ENCODE data around the gene LCN9.

LCN9 gene

GRCh38 chr9:135673941-135674340 is 10.8 kb downstream of the LCN9 start:
- no peak for DNase-seq

DNA sequence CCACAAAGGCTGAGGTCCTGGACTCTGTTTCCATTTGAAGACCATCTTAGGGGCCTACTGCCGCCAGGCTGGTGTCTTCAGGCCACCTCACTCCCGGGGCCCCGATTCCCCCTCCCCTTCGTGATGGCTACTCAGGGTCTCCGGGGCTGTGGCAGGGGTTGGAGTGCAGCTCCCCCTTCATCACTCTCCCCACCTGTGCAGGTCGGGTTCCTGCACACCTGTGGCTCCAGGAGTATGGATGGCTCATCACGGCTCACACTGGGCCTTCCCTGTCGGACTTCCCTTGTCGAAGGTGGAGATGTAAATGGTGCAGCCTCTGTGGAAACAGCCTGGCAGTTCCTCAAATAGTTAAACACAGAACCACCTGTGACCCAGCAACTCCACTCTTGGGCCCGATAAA is 11.9 kb downstream of the LCN9 start:
- no peak for DNase-seq

DNA sequence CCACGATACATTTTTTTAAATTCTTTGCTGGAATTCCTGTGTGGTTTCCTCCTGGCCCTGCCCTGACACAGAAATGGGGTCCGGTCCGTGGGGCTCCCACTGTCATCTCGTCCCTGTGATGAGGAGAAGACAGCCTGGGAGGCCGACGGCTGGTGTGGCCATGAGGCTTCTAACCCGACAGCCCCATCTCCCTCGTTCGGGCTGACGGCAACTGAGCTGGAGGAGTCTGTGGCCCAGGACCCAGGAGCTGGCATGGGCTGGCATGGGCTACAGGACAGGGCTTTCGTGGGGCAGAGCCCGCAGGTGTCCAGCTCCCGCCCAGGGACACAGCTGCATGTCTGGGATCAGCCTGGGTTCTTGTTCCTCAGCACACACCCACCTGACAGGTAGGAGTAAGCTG is 13.8 kb downstream of the LCN9 start:
- DNase-seq: no peak

DNA sequence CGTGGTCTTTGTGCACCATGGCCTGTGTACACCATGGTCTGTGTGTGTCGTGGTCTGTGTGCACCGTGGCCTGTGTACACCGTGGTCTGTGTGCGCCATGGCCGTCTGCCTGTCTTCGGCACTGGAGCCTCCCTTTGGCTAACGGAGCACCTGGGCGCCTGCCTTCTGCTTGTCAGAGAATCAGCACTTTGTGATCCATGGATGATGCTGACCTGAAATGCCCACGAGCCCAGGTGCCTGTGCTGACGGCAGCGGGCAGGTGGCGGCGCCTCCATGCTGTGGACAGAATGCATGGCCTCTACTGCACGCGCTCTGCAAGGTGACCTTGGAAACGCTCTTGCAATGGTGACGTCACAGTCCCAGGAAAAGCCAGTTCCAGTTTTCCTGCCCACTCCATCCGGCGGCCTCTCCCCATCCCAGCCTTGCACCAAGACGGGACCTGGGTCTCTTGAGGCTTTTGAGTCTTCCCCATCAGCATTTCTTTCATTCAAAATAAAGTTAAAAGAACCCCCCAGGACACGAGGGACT is 14.6 kb downstream of the LCN9 start:
- no peak for DNase-seq

GRCh38 chr9:135678236-135679017 is 15.3 kb downstream of the LCN9 start:
- DNase-seq: no peak

DNA sequence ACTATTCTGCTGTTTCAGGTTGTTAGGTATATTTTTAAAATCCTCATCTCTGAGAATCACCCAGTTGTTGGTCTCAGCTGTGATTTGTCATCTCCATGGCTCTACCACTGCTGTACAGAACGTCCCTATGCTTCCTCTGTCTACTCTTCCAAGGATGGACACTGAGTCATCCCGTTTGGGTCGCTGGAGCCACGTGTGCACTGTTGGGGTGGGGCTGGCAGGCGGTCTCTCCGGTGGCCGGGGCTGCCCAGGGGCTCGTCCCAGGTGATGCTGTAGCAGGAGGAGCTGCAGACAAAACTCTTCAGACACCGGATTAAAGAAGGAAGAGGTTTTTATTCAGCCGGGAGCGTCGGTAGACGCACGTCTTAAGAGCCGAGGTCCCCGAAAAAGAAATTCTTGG is 16.9 kb downstream of the LCN9 start:
- DNase-seq: no peak

- no peak for DNase-seq
Measured at GRCh38 chr9:135681161-135681560, 18.1 kb downstream of the LCN9 start.

DNA sequence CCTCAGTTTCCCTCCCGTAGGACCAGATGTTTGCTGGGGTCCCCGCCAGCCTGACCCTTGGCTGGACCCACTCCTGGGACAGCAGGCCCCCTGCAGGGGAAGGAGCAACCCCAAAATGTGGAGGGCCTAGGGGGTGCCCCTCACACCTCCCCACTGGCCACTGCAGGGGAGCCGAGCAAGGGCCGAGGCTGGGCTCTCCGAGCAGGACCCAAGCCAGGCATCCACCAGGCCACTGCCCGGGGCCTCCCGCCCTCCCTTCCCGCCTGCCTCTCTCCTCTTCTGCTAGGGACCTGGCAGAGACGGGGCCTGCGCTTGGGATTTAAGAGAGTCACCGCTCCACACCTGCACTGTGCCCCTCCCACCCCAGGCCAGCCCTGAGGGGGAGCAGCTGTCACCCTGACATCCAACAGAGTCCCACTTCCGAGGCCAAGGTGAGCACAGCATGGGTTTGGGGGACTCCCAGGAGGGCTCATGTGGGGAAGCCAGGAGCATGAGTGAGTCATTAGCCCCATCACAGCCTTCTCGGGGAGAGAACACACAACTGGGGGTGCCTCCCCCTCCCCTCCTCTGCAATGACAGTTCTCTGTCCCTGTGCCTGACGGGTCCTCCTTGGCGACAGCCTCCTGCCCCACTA is 20.4 kb downstream of the LCN9 start:
- no peak for DNase-seq

DNA sequence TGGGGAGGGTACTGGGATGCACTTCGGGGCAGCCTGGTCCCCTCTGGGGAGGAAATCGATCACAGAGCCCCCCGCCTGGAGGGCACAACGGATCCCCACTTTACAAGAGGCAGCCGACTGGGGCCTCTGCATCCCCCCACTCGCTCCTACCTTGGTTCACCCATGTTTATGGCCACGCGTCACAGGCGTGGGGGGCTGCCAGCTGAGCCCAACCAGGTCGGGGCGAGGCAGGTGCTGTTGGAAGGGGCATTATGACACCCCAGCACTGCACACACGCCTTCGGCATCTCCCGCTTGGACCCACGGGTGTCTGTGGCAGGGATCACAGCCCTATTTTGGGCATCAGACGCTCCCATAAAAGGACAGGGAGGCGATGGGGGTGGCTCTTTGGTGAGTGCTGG is 21.6 kb downstream of the LCN9 start:
- DNase-seq: no peak

DNA sequence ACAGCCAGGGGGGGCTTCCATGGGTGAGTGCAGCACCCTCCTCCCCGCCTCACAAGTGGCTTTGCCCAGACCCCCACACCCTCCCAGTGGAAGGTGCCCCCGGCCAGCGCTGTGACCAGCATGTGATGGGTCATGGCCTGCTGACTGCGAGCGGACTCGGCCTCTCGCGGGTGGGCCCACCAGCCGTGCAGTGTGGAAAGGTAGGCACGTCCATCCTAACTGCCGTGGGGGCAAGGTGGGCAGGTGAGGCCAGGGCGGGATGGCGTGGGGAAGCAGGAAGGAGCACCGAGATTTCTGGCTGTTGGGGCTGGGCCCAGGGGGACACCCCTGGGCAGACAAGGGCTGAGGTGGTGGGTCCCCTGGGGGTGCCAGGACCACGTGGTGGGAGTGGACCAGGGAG is 24.1 kb downstream of the LCN9 start:
- DNase-seq: no peak

GRCh38 chr9:135689011-135689410 is 25.9 kb downstream of the LCN9 start:
- DNase-seq: no peak

DNA sequence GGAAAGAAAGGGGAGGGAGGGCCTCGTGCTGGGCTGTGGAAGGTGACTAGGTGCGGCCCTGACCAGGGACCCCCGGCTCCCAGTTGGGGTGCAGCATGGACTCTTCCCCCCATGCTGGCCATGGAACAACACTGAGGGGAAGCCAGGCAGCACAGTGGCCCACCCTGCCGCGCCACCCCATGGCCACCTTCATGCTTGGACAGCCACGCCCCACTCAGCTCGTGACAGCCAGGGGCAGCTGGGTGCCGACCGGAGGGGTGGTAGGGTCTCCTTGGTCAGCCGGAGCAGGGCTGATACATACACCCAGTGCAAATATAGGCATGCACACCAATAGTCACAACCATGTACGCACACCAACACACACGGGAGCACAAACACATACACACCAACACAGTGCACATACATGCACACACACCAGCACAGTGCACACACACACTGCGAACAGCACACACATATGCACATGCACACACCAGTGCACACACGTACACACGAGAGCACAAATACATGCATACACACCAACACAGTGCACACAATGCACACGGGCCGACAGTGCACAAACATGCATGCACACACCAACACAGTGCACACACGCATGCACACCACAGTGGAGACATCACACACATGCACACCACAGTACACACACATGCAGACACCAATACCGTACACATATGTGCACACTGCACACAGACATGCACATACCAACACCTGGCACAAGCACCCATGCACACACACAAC is 27.9 kb downstream of the LCN9 start:
- DNase-seq: no peak

- peak in 1 of 2 experiments; percentile 13 for DNase-seq
Measured at GRCh38 chr9:135692410-135692809, 29.3 kb downstream of the LCN9 start.

DNA sequence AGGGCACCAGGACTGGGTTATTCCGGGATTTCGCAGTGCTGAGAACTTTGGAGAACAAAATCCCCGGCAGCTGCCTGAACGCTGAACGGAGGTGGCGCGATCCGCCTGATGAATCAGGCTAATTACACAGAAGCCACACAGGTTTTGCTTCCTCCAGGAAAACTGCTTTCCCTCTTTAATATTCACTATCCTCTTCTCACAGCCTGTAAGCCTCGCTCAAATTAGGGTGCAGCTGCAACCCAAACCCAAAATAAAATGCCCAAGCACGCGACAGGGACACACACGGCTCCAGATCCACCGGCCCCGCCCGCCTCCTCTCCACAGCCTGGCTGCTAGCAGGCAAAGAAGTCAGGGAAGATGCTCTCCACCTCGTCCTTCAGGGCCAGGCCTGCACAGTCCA is 30.2 kb downstream of the LCN9 start:
- no peak for DNase-seq

DNA sequence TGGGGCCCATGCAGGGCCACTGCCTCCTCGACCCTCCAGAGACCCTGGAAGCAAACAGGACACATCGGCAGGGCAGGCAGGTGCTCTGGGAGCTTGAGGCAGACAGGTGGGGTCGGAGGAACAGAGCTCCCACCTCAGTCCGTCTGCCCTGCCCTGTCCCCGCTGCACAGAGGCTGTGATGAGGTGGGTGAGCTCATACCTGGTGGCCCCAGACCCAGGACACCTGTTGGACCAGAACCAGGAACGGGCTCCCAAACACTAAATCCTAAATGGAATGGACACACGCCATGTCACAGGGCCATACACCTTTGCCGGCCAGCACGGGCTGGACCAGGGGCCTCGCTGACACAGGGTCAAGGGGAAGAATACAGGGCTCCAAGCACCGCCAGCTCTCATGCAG is 30.7 kb downstream of the LCN9 start:
- DNase-seq: no peak

DNA sequence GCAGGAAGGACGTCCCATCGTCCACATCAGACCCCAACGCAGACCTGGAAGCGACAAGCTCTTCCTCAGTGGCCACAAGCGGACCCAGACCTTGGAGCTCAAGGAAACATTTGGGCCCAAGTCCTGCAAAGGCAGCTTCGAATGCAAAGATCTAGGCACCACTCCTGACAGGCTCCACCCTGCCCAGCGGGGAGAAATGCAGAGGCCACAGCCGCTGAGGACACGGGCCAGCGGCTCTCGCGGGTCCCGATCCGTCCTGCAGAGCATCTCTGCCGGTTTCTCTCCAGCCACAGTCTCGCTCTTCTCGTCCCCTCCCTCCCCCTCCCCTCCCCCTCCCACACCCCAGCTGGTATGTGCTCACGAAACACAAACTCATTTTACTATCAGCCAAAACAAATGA is 31.3 kb downstream of the LCN9 start:
- DNase-seq: no peak

DNA sequence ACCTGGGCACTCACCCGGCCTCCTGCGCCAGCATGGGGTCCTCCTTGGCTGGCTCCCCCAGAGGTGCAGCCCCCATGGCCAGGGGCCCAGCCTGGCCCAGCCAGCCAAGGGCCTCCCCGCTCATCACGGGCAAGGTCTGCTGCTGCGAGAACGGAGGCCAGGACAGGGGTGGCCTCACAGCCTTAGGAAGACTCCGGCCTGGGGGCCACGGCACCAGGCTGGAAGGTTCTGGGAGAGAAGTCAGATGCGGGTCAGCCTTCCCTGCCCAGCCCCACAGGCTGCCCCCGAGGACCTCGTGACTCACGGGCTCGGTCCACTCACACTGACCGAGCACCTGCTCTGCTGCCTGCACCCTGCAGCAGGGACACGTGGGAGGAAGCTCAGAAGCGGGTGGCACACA is 31.9 kb downstream of the LCN9 start:
- DNase-seq: no peak

DNA sequence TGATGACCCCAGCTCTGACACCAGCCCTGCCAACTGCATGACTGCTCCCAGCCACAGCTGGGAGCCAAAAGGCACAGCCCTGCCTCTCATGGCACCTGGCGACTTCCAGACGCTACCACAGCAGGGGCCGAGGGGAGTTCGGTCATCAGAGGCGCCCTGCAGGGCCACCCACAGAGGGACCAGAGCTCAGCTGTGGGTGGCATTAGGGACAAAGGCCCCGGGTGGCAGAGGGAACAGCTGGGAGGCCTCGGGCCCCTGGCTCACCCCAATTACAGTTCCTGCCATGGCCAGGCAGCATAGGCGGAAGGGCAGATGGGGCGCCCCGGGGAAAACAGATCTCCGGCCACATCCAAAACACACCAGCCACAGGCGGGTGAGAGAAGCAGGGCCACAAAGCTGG is 32.5 kb downstream of the LCN9 start:
- no peak for DNase-seq

- no peak for DNase-seq
Measured at GRCh38 chr9:135696446-135696845, 33.3 kb downstream of the LCN9 start.

- DNase-seq: no peak
Measured at GRCh38 chr9:135697226-135697625, 34.1 kb downstream of the LCN9 start.

DNA sequence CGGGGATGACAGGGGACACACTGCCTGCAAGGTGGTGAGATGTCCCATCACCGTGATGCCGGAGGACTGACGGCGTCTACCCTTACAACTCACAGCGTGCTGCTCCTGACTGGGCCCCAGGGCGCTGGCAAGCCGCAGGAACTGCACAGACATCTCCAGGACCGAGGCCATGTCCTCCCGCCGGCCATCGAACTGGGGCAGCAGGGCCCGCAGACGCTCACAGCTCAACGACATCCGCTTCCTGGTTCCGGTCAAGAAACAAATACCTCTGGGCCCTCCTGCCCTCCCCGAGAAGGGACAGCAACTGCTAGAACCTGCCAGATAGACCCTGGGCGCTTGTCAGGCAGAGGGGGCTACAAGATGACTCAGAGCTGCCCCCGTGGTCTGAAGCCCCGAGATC is 35.1 kb downstream of the LCN9 start:
- no peak for DNase-seq

DNA sequence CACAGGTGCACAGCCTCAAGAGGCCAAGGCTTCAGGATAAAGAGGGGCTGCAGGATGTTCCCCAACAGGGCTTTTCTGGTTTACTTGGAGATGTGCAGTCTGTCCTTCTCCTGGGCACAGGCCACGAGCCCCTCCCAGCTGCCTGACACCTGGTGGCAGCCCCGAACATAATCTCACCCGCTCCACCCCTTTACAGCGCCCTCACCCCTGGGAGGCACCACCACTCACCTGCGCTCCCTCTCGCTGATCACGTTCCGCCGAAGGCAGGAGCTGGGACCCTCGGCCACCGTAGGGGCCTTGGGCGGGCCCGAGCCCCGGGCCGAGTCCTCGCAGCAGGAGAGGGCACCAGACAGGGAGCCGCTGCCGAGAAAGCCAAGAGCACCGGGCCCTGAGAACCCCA is 35.7 kb downstream of the LCN9 start:
- no peak for DNase-seq

GRCh38 chr9:135699440-135699839 is 36.3 kb downstream of the LCN9 start, which contains the start of gene SOHLH1:
Gene SOHLH1 (minus strand): TSS chr9:135699481. CDS start chr9:135699467, 14 bp downstream.
- DNase-seq: no peak

GRCh38 chr9:135700525-135700924 is 37.4 kb downstream of the LCN9 start:
- DNase-seq: no peak
